Stimulated activated CD4-positive, alpha-beta T cell treated with anti-CD3 and anti-CD28 coated beads, Interleukin-1b, Interleukin-23, amount 100 ng/mL, for 24 hours (primary cell): Measurements from ENCODE around the gene DHDH.

Experiments used
- DNase-seq, 4 experiments: peaks; one replicate each; pipeline ENCODE4 v3.0.0-alpha.2; 2020; ENCODE audit warnings: low read depth in 4 of 4, low spot score in 1 of 4

The DHDH gene

GRCh38 chr19:48991011-48991609 lies 57.6 kb downstream of the DHDH start:
- DNase-seq: no peak

- no peak for DNase-seq
These were observed 58.5 kb downstream of the DHDH start for GRCh38 chr19:48991873-48992580.

GRCh38 chr19:48992581-48993174 lies 59.2 kb downstream of the DHDH start:
- no peak for DNase-seq

- DNase-seq: peak; percentile 94 to 100 (median 98)
These were observed 59.9 kb downstream of the DHDH start, which contains the start of the genes GYS1 and RUVBL2 for GRCh38 chr19:48993175-48994034. Gene GYS1, minus strand, starts transcription at chr19:48993309. Its CDS starts 197 bp downstream, at chr19:48993112. Gene RUVBL2, plus strand, starts transcription at chr19:48993887. Its CDS starts 25 bp downstream, at chr19:48993912.

GRCh38 chr19:48994035-48994386 lies 60.5 kb downstream of the DHDH start:
- DNase-seq: no peak
